ENCODE results near the gene TMEM132D. TPM values are rescaled to one million over a fixed set of nuclear protein-coding genes. Genes with fewer than 3 reads are reported as not detected.

The TMEM132D gene
- total and polyA plus RNA-seq, 2 donors (not counting 3 experiments of a cell fraction or from before 2014, with no cell fraction given), result not detected

GRCh38 chr12:129145381-129145780 is 758.4 kb downstream of the TMEM132D start:
- dilution Hi-C loops (cut with MboI; ENCODE audit: extremely low pct_ligation_motif_present, low sequenced_read_pairs), result no loop called here
- no TSS peak for BruUV-seq (replicated peaks)
- CTCF ChIA-PET, result no interaction called here

More at GRCh38 chr12:129145381-129145780, 758.4 kb downstream of the TMEM132D start:
- Histone ChIP-seq H3K79me2 (ENCODE audit: control insufficient read depth, insufficient read depth, low read length) (no peaks in the 10 kb centered on the region), H3K9me3 (replicated peaks; ENCODE audit: control insufficient read depth, insufficient read depth, low read length) (peaks cover 6% of the 10 kb centered on the region), H3K9ac (replicated peaks; ENCODE audit: extremely low read depth, insufficient read depth, low read length) (no peak overlapping the region), H3K36me3 (ENCODE audit: control insufficient read depth in 2 of 2, extremely low read depth in 1 of 2, insufficient read depth in 2 of 2, low read length in 2 of 2) (no peaks in the 10 kb centered on the region), H3K4me2 (ENCODE audit: insufficient read depth, low read length) (no peak overlapping the region), H3K27ac (ENCODE audit: insufficient read depth, low read depth, low read length) (no peak overlapping the region), H3K4me1 (ENCODE audit: control insufficient read depth, extremely low read depth, insufficient read depth, low read length) (no peaks in the 10 kb centered on the region), H2AFZ (ENCODE audit: low read depth, low read length) (no peak overlapping the region), H3K27me3 (ENCODE audit: control insufficient read depth in 2 of 2, insufficient read depth in 2 of 2, low read length in 2 of 2) (no peaks in the 10 kb centered on the region), H3K9me1 (replicated peaks; ENCODE audit: control insufficient read depth, extremely low read depth, insufficient read depth, low read length) (no peaks in the 10 kb centered on the region), H3K4me3 (replicated peaks in 1 of 3; ENCODE audit: insufficient read depth in 1 of 3, low read depth in 1 of 3, low read length in 3 of 3) (no peak overlapping the region), H4K20me1 (replicated peaks; ENCODE audit: control insufficient read depth, extremely low read depth, insufficient read depth, low read length) (no peaks in the 10 kb centered on the region)
- FAIRE-seq, result no peak
- no peak for TF ChIP-seq EZH2 (IDR thresholded peaks at IDR 0.05; ENCODE audit: borderline replicate concordance, low read depth, low read length, severe bottlenecking)
- TF ChIP-seq JUN (IDR thresholded peaks at IDR 0.05; ENCODE audit: borderline replicate concordance, insufficient read depth, insufficient read length, low read depth), result no peak
- TF ChIP-seq, protein P1, sequence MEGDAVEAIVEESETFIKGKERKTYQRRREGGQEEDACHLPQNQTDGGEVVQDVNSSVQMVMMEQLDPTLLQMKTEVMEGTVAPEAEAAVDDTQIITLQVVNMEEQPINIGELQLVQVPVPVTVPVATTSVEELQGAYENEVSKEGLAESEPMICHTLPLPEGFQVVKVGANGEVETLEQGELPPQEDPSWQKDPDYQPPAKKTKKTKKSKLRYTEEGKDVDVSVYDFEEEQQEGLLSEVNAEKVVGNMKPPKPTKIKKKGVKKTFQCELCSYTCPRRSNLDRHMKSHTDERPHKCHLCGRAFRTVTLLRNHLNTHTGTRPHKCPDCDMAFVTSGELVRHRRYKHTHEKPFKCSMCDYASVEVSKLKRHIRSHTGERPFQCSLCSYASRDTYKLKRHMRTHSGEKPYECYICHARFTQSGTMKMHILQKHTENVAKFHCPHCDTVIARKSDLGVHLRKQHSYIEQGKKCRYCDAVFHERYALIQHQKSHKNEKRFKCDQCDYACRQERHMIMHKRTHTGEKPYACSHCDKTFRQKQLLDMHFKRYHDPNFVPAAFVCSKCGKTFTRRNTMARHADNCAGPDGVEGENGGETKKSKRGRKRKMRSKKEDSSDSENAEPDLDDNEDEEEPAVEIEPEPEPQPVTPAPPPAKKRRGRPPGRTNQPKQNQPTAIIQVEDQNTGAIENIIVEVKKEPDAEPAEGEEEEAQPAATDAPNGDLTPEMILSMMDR (IDR thresholded peaks at IDR 0.05; ENCODE audit: extremely low read depth in 1 of 2, insufficient read depth in 1 of 2, low read depth in 1 of 2, low read length in 2 of 2), result no peak
- TF ChIP-seq GATA2 (IDR thresholded peaks at IDR 0.05; ENCODE audit: insufficient read depth, insufficient read length, low read depth, low read length), result no peak
- TF ChIP-seq MYC (IDR thresholded peaks at IDR 0.05; ENCODE audit: low read depth, low read length), result no peak
- no peak for TF ChIP-seq POLR2AphosphoS5 (IDR thresholded peaks at IDR 0.05; ENCODE audit: insufficient read depth, low read depth, low read length)
- TF ChIP-seq, protein P2, sequence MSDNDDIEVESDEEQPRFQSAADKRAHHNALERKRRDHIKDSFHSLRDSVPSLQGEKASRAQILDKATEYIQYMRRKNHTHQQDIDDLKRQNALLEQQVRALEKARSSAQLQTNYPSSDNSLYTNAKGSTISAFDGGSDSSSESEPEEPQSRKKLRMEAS (IDR thresholded peaks at IDR 0.05; ENCODE audit: insufficient read depth, insufficient read length), result no peak
- TF ChIP-seq POLR2A (IDR thresholded peaks at IDR 0.05; ENCODE audit: low read depth, low read length), result no peak
- no peak for TF ChIP-seq FOS (IDR thresholded peaks at IDR 0.05; ENCODE audit: borderline replicate concordance, insufficient read depth, low read length)
- DNase-seq (ENCODE audit: low read depth, low spot score), result no peak
- intact Hi-C loops (cut with micrococcal nuclease), result no loop called here
- POLR2A ChIA-PET, result no interaction called here
